Measurements from ENCODE around the gene FXN.

FXN gene

GRCh38 chr9:69147041-69147834, 111.7 kb downstream of the FXN start:
- Histone ChIP-seq H4K20me1 (ENCODE audit: insufficient read depth, low read length) (no peaks in the 10 kb centered on the region), H3K4me1 (ENCODE audit: low read length) (no peaks in the 10 kb centered on the region), H3K9me2 (replicated peaks; ENCODE audit: insufficient read depth, low read length) (no peaks in the 10 kb centered on the region), H2AFZ (ENCODE audit: low read length) (no peak overlapping the region), H3K4me2 (ENCODE audit: low read depth, low read length) (no peak overlapping the region), H3K9ac (ENCODE audit: low read length) (no peak overlapping the region), H3K27me3 (replicated peaks; ENCODE audit: insufficient read depth, low read length) (no peaks in the 10 kb centered on the region), H3K27ac (ENCODE audit: low read length) (no peak overlapping the region), H3F3A (ENCODE audit: insufficient read depth, low read length) (no peaks in the 10 kb centered on the region), H3K36me3 (replicated peaks; ENCODE audit: insufficient read depth, low read length) (no peaks in the 10 kb centered on the region), H3K9me3 (replicated peaks; ENCODE audit: insufficient read depth, low read length) (no peaks in the 10 kb centered on the region), H3K4me3 (ENCODE audit: low read length) (no peak overlapping the region), H3K79me2 (ENCODE audit: low read length) (no peaks in the 10 kb centered on the region)
- DNase-seq, result no peak
- TF ChIP-seq EZH2 (optimal IDR thresholded peaks at IDR 0.05; ENCODE audit: low read depth, low read length) (no peak), CTCF (IDR thresholded peaks at IDR 0.05; ENCODE audit: low read length) (no peak), EZH2phosphoT487 (IDR thresholded peaks at IDR 0.05; ENCODE audit: low read length) (no peak)

- no peaks in the 10 kb centered on the region for H3K27me3 ChIP-seq (replicated peaks; ENCODE audit: insufficient read depth, low read length)
- no peak for TF ChIP-seq EZH2phosphoT487 (IDR thresholded peaks at IDR 0.05; ENCODE audit: low read length)
- H3K36me3 ChIP-seq (replicated peaks; ENCODE audit: insufficient read depth, low read length), result no peaks in the 10 kb centered on the region
- H3K4me1 ChIP-seq (ENCODE audit: low read length), result no peaks in the 10 kb centered on the region
- no peaks in the 10 kb centered on the region for H3F3A ChIP-seq (ENCODE audit: insufficient read depth, low read length)
- H2AFZ ChIP-seq (ENCODE audit: low read length), result no peak overlapping the region
- no peaks in the 10 kb centered on the region for H3K9me2 ChIP-seq (replicated peaks; ENCODE audit: insufficient read depth, low read length)
- no peaks in the 10 kb centered on the region for H3K9me3 ChIP-seq (replicated peaks; ENCODE audit: insufficient read depth, low read length)
- H3K27ac ChIP-seq (ENCODE audit: low read length), result no peak overlapping the region
- no peaks in the 10 kb centered on the region for H3K79me2 ChIP-seq (ENCODE audit: low read length)
- no peaks in the 10 kb centered on the region for H4K20me1 ChIP-seq (ENCODE audit: insufficient read depth, low read length)
- no peak overlapping the region for H3K9ac ChIP-seq (ENCODE audit: low read length)
- no peak overlapping the region for H3K4me3 ChIP-seq (ENCODE audit: low read length)
- DNase-seq, result no peak
- H3K4me2 ChIP-seq (ENCODE audit: low read depth, low read length), result no peak overlapping the region
Measured at GRCh38 chr9:69149321-69149807, 113.8 kb downstream of the FXN start.

Data from MM.1S (cell line).